HG02885 (cell line): ENCODE results near the gene BHLHE23.
"Not testable (repeated sequence)": the region's sequence is repeated elsewhere in the genome, so short reads cannot be mapped to it uniquely, and the experiment has no call there.

Source experiments
- ATAC-seq: cut with Tn5 transposase; IDR thresholded peaks from one replicate; pipeline ENCODE4 v1.9.1; 2021; ENCODE audit warnings: mild to moderate bottlenecking; ENCODE audit not compliant: unreplicated experiment, poor library complexity

Gene BHLHE23

DNA sequence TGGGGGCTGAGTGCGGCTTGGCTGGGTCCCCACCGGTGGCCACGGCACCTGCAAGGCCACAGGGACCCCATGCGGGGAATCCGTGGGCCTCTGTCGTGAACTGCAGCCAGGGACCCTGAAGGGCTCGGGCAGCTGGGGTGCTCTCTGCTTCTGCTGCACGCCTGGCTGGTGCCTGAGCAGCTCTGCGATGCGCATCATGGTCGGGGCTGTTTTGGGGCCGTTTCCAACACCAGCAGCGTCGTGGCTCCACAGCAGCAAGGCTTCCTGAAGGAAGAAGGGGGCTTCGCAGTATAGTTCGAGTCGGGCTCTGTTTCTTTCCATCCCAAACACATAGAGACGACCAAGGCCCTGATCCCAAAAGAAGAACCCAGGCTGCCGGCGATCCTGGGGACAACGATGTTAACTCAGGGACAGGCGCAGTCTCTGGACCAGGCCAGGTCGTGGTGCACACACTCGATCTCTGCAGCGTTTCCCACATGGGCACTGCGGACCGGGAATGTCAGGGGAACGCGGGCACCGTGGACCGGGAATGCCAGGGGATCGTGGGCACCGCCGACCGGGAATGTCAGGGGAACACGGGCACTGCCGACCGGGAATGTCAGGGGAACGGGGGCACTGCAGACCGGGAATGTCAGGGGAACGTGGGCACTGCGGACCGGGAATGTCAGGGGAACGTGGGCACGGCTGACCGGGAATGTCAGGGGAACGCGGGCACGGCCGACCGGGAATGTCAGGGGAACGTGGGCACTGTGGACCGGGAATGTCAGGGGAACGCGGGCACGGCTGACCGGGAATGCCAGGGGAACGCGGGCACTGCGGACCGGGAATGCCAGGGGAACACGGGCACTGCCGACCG lies 36.8 kb upstream of the BHLHE23 start:
- no peak for ATAC-seq

DNA sequence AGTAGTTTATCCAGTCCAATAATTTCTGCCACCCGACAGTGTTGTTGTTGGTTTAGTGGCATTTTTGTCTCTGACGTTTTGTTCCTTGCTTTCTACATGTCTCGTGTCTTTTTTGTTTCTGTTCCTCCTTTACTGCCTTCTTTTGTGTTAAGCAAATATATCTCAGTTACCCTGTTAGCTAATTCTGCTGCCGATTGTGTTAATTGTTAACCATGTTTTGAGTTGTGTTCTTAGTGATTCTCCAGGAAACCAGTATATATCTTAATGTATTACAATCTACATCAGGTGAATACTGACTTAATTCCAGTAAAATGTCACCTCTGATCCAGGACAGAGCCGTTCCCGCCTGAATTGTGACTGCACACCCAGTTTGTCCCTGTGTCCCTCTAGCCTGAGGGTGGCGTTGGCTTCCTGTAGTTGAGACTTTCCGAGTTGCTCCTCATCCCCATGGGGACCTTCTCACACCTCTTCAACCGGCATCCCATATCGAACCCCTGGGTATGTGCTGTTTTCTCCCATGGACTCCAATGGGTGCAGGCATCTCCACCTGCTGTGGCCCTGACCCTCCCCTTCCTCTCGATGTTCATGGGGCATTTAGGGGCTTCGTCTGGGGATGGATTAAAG lies 35.8 kb upstream of the BHLHE23 start:
- no peak for ATAC-seq

DNA sequence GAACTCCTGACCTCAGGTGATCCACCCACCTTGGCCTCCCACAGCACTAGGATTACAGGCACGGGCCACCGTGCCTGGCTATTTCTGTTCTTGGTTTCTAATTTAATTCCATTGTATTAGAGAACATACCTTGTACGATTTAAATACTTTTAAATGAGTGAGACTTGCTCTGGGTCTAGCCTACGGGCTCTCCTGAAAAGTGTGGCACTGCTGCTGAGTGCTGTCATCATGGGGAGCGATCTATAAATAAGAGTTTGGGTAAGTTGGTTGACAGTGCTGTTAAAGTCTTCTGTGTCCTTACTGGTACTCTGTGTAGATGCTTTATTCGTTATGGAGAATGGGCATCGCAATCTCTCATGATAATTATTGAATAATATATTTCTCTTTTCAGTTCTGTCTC lies 35.0 kb upstream of the BHLHE23 start:
- ATAC-seq: no peak

DNA sequence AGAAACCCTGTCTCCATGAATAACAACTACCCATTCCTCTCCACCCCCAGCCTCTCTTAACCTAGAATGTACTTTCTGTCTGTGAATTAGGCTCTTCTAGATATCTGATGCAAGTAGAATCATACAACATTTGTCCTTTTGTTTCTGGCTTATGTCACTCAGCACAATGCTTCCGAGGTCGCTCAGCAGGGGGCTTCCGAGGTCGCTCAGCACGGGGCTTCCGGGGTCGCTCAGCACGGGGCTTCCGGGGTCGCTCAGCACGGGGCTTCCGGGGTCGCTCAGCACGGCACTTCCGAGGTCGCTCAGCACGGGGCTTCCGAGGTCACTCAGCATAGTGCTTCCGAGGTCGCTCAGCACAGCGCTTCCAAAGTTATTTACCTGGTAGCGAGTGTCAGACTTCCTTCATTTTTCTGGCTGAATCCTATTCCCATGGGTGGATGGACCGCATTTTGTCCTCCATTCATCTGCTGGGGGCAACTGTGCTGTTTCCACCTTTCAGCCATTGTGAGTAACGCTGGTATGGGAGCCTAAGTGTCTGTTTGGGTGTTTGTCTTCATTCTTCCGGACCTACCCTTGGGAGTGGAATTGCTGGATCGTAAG lies 31.0 kb upstream of the BHLHE23 start:
- no peak for ATAC-seq

DNA sequence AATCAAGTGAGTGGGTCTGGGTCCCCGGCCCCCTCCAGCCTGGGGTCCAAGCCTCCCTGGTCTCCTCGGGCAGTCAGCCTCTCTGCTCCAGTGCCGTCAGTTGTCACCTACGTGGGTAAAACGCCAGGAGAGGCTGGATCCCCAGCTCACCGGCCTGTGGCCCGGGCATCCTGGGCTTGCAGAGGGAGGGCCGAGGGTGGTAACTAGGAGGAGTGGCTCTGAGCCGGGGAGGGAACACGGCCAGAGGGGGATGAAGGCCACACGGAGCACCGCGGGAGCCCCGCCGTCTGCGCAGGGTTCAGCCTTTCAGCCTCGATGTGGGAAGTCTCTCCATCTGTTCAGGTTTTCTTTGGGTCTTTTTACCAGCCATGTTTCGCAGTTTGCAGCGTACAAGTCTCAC lies 29.5 kb upstream of the BHLHE23 start:
- ATAC-seq: no peak

DNA sequence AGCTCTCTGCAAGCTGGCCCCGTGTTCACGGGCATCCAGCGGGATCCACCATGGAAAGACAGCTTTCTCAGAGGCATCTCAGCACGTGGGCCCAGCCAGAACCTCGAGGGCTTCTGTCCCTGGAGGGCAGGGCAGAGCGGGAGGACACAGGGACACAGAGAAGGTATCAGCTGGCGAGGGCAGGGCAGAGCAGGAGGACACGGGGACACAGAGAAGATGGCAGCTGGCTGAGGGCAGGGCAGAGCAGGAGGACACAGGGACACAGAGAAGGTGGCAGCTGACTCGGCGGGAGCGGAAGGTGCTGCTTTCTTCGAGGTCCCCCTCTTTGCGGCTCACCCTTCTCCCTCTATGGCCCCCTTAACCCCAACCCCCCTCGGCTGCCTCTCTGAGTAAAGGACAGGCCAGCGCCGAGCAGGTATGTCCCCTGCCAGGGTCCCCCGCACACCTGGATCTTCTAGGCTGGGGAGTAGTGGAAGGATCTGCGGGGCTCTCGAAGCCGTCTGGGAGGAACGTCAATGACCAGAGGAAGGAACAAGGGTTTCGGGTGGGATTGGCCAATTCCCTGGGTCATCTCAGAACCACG lies 28.9 kb upstream of the BHLHE23 start:
- ATAC-seq: no peak

DNA sequence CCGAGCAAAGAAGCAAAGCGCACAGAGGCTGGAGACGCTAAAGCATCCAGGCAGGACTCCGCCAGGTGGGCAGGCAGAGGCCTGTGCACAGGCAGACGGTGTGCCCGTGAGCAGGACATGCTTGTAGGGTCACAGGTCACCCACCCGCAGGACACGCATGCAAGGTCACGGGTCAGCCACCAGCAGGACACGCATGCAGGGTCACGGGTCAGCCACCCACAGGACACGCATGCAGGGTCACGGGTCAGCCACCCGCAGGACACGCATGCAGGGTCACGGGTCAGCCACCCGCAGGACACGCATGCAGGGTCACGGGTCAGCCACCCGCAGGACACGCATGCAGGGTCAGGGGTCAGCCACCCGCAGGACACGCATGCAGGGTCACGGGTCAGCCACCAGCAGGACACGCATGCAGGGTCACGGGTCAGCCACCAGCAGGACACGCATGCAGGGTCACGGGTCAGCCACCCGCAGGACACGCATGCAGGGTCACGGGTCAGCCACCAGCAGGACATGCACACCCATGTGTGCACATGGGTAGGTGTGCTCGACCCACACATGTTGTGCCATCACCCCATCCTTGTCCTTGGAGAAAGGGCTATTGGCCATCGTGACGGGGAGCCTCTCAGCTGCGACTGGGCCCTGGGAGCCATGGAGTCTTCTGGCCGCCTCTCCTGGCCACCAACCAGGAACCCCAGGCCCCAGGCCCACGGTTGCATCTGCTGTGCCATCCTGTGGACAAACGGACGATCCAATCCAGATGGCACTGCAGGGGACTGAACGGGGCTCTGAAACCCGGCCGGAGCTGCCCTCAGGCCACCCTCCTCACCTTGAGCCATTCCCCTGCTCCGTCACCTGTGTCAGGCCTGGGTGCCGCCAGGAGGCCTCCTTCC lies 28.2 kb upstream of the BHLHE23 start:
- not testable (repeated sequence) for ATAC-seq

DNA sequence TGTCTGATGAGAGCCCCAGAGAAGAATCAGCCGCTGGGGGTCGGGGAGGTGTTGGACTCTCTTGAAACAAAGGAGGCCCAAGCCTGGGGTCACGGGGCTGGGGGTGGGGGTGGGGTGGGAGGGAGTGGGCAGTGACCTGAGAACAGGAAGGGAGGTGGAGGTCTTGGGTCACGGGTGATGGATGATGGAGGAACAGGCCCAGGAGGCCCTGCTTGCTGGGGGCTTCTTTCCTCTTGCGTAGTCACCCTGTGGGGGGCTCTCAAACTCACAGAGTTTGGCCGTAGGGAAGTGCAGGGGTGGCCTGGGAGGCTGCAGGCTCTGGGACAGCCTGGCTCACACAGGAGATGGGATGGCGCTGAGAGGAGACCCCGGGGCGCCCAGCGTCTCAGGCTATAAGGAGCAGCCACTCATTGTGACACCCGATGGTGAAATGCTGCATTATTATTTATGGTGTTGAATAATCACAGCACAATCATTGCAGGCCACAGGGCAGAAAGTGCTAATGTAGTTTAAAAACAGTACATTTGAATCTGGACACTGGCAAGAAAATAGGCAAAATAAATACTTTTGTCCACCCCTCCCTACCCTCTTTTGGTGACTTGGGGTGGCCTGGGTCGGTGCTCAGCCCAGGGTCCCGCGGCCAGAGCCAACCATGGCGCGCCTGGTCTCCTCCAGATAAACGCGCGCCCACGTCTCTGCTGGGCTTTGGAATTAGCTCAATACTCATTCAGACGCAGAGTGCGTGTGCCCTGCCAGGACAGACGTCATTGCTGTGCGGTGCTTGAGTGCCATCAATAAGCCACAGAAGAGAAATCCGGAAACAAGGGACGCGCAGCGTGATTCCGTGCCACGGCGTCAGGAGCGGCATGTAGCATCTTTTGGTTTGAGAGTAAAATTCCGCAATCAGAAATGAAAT lies 27.3 kb upstream of the BHLHE23 start:
- ATAC-seq: no peak

DNA sequence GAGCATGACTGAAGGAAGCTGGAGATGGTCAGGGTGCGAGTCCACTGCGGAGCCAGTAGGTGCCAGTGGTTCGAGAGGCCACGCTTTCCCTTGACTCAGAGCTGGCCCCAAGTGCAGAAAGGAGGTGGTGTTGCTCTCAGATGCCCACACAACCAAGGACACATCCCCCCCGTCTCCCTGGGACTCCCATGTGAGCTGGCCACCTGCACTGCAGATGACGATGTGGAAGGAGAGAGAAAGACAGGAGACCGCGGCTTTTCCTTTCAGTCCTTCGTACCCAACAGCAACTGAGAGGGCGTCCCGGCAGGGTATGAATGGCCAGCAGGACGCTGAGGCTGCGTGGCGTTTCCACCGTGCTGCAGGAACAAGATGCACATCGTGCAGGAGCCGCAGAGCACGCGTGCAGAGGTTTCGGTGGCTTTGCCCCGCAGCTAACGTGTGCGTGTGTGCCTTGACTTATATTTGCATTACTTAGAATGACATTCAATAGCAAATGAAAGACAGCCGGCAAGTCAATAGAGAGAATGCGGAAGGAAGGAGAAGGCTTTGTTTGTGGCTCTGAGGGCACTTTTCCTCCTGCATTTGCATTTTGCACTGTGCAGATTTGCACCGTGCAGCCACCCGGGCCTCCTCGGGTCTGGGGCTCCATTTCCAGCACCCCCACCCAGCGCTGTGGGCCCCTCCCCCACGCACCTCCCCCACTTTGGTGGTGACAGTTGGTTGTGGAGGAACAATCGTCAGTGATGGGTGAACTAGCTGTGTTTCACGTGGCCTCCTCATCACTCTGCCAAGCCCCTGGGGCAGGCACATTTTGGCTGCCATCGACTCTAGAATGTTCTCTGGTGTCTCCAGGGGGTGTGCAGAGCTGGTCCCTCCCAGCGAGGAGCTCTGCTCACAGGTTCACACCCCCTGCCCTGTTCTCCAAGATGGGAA lies 26.4 kb upstream of the BHLHE23 start:
- no peak for ATAC-seq

DNA sequence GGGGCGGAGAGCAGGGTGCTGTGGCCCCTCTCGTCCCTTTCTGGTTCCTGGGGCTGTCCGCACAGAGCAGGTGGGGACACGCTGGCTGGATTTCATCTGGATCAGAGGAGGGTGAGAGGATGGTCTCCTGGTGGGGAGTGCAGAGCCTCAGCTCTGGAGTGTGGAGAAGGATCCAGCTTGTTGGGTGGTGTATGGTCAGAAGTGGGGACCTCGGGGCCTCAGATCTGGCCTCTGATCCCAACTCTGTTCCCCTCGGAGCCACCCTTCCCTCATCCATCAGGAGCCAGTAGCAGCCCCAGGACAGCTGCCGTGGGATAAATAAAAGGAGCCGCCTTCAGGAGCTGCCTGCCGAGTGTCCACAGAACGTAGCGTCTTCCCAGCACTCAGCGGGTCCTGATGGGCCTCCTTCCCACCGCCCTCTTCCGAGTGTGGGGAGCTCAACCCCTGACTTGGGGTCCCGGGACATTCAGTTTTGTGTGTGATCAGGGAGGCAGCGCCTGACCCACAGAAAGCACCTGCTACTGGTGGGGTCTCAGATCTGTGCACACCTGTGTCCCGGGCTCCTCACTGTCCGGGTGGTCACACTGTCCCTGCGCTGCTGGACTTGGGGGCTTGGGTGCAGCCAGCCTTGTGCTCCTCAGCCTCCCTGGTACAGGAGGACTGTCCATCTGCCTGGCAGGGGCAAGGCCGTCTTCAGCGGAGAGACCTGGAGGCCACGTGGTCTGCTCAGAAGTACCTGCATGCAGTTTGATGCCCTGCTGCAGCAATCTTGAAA lies 25.4 kb upstream of the BHLHE23 start:
- ATAC-seq: no peak

DNA sequence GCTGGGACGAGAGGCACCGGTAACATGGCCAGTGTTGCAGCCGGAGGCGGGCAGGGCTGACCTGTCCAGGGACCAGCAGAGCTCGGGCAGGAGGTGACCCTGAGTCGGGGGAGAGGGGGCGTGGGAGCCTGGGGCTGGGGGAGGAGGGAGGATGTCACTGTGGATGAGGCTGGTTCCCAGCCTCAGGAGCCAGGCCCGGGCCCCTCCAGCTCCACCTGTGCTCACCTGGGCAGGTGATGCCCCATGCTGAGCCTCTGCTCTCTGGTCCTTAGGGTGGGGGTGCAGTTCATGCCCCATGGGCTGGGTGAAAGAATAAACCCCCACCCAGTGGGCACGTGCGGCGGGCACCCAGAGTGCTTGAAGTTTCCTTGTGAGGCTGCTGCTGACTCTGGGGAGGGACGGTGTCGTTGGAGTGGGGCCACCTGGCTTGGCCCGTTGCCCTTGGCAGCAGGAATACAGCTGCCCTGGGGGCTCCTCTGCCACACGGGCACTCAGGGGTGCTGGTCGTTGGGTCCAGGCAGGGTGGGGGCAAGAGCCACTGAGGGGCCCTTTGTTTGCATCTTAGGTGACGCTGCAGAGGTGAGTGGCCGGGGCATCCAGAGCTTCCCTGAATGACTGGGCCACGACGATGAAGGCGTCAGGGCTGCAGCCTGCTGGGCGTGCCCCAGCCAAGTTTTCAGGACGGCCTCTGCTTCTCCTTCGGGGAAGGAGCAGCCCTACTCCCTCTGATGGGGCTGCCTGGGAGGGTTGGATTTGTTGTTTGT lies 24.7 kb upstream of the BHLHE23 start:
- no peak for ATAC-seq

DNA sequence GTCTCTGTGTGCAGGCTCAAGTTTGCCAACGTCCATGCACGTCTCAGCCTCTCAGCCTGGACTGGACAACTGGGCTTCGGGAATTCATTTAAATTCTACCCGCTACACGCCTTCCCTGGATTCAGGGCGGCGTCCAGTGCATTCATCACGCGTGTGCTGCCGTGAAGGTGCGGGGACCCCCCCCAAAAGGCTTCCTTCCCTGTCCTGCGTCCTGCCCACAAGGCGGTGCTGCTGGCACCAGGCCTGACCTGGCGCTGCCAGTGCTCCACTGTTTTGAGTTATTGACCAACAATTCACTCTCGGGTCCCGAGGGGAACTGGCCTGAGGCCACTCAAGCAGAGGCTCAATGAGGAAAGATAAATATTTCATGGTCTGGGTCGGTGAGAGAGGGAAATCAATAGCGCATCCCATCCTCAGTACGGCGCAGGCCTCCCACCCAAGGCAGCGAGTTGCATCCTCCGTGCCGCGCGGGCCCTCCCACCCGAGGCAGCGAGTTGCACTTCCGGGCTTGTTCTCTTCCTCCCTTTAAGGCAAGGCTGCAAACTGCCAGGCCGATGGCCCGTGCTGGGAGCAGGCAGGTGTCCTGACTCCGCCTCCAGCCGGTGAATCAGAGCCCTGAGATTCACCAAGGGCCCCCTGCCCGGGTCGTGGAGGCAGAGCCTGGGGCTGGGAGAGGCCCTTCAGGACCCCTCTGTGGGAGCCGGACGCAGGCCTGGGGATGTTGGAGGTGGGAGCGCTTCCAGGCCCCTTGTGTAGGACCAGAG lies 22.8 kb upstream of the BHLHE23 start:
- no peak for ATAC-seq

DNA sequence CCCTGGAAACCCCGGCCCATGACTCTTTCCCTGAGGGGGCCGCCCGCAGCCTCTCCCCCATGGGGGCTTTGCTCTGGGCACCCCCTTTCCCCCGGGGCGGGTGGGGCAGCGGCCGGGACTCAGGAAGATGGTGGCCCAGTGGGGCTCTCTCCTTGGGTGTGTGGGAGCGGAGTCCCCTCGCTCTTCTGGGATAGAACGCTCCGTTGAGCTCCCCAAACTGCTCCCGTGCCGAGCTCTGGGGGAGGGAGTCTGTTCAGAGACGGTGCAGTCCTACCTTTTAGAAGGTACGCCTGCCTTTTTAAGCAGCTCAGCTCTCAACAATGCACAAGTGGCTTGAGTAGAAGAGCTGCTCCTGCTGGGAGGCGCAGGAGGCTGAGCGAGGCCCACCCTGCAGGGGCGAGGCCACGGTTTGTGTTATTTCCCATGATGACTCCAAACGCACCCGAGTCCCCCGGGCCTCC lies 21.7 kb upstream of the BHLHE23 start:
- ATAC-seq: no peak

DNA sequence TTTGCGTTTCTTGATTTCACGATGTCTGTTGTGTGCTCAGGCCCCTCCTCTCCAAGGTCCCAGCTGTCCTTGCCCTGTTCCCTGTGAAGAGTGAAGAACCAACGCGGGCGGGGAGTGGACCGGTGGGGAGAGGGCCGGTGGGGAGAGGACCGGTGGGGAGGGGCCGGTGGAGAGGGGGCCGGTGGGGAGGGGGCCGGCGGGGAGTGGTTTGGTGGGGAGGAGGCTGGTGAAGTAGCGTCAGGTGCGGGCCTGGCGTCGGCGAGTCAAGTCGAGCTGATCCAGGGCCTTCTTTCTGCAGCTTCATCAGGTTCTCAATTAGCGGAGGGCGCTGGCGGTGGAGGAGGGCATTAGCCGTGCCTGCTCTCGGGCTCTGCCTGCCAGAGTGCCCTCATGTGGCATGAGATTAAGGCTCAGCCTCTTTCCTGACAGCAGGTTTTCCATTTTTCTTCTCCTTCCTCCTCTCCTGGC lies 21.2 kb upstream of the BHLHE23 start:
- no peak for ATAC-seq

DNA sequence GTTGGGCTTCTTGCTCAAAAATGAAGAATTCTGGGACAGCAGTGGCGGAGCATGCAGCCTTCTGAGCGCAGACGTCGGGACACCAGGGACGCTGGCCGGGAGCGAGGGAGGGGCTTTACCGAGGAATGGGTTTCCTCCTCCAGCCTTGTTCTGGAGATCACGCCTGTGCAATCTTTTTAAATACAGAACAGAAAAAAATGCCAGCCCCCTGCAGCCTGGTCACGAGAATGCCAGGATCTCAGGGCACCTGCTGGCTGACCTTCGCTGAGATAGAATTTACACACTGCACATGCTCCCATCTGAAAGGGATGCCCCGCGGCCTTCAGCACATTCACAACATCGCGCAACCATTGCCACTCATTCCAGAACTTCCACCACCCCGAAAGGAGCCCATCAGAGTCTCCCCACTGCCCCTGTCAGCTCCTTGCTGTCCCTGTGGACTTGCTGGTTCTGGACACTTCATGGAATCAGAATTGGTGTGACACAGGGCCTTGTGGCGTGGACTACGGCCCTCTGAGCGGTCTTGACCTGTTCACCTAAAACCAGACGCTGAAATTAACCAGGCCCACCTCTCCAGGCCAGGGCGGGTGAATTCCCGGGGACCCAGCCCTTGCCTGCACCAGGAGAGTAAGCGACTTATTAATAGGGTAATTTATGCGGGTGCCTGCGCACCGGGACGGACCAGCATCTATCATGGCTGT lies 20.6 kb upstream of the BHLHE23 start:
- no peak for ATAC-seq
